Activated gamma-delta T cell treated with anti-CD3 and anti-CD28 coated beads, Interleukin-2, amount 50 U/mL, for 16 hours (primary cell): ENCODE data around the gene KCTD4.

Source experiments
- DNase-seq: peaks from one replicate; pipeline ENCODE4 v3.0.0-alpha.2; 2020; ENCODE audit warnings: low read depth

The KCTD4 gene

DNA sequence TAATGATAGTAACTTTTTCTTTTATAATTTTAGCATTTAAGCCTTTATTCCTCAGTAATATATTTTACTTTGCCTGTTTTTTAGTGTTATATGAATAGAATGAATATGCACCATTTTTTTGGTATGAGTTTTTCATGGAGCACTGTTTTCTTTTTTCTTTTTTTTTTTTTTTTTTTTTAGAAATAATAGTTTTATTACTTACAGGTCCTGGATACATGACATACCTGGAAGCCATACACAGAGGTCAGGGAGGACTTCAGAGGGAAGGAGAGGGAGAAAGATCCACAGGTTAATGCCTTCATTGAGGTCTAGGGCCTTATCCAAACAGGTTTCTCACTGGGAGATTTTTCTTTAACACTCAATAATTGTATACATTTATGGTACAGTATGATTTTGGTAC lies 26.4 kb downstream of the KCTD4 start:
- no peak for DNase-seq

DNA sequence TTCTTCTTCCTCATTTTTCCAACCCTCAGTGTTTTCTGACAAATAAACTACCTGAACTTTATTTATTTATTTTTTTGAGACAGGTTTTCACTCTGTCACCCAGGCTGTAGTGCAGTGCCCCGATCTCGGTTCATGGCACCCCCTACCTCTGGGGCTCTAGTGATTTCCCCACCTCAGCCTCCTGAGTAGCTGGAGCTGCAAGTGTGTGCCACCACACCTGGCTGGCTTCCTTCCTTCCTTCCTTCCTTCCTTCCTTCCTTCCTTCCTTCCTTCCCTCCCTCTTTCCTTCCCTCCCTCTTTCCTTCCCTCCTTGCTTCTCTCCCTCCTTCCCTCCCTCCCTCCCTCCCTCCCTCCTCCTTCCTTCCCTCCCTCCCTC lies 32.3 kb downstream of the KCTD4 start:
- DNase-seq: no peak

DNA sequence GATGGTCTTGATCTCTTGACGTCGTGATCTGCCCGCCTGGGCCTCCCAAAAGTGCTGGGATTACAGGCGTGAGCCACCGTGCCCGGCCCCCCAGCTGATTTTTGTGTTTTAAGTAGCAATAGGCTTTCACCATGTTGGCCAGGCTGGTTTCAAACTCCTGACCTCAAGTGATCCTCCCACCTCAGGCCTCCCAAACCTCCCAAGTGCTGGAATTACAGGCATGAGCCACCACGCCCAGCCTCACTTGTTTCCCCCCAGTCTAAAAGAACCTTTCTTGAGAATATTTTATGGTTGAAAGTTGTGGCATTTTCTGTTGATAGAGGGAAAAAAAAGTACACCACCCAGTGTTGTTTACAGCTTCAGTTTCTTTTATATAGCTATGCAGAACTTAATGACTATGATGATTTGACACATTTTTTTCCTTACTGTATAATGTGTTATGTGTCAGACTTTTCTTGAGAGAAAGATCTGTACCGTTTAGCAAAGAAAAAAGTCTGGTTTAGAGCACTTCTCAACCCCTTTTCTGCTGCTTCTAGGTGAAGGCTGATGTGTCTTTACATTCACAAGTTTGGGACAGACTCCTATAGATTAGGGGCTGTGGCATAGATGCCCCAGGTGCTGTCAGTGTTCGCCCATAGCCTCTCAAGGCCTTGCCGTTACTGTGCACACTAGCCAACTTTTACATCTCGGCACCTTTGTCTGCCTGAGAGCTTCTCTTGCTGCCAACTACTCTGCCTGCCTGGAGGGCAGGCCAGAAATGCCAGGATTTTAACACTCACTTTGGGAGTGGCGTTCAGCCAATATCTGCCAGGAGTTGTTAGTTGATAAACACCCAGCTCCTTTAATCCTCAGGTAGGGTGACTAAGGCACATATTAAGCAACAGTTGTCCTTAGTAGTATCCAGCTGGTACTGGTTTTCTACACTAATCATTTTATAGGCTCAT lies 33.0 kb downstream of the KCTD4 start:
- no peak for DNase-seq

DNA sequence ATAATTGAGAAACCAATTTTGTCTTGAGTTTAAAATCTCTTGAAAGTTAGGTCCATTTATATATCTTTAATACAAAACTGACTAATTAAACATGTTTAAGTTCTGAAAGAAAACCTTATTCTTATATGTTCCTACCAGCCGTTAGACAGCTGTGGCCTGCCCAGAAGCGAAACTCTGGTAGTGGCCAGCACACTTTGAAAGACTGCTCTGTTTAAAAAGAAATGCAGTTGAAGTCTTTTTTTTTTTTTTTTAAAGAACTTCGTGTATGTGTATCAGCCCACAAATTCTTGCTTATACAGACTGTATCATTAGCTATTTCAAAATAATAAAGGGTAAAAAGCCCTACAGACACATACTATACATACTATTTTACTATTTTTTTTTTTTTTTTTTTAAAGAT lies 34.0 kb downstream of the KCTD4 start:
- DNase-seq: no peak

DNA sequence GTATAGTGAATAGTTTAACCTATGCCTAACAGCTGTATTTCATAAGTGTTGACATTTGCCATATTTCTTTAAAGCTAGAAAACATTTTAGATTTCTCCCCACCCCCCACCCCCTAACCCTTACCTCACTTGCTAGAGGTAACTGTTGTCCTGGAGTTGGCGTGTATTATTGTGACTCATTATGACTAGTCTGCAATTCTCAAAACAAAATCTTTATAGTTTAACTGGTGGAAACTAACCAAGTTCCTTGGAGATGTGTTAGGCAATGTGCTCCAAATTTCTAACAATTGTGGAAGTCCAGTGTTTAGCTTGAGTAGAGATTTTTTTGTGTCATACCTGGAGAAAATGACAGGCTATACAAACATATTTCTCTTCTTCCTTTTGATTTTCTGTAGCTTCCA lies 38.0 kb downstream of the KCTD4 start:
- DNase-seq: no peak

DNA sequence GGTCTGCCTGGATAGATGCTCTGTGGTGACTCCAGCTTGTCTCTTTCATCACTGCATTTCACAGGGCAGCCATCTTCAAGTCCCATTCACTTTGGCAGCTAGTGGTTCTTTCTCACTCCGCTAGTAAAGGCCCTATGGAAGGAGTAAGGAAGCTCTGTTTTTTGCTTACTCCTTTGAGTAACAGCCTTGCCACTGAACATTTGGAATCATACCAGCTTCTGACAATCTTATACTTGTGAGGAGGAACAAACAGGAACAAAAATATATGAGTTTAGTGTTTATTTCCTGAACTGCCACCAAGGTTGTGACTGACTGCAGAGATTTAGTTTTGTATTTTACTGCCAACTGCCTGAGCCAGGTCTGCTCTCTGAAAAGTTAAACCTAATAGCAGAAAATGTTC lies 38.7 kb downstream of the KCTD4 start:
- DNase-seq: no peak

DNA sequence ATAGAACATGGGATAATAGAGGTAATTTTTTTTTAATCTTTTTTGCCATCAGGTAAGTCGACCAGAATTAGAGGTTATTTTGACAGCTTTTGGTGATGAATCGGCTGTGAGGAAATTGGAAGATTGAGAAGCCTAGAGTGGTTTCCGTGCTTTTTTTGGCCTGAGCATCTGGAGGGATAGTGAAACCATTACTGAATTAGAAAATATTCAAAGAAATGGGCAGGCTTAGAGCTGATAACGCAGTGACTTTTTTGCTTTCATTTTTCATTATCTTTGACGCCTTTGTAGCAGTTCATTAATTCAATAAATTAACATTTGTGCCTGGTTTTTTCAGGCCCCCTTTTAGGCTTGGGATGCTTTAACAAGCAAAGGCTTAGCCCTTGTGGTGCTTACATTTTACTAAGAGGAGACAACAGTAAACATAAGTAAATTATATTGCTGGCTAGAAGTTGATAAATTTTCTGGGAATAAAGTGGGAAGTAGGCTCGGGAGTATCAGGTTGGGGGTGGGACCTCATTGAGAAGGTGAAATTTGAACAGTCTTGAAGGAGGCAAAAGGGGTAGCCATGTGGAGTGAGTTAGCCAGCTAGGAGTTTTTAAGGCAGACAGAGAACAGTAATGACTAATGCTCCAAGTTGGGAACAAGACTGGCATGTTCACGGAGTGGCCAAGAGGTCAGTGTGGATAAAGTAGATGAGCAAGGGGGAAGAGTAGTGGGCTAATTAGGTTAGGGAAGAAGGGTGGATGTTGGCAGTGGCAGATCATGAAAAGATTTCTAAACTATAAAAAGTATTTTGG lies 44.1 kb downstream of the KCTD4 start:
- DNase-seq: no peak

DNA sequence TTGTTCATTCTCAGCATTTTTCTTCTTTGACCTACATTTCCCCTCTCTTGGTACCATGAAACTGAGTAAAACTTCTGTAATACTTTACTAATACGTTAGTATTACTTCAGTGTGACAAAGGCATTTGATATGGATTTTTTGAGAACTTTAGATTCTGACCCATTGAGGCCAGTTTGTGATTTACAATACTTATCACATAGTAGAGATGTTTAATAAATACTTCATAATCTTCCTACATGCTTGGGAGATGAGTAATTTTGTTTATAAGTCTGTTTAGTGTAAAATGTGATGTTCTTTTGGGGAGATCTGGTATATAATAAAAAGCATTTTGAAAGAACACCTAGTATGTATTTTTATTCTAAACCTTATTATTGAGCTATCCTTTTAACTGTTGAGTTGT lies 50.9 kb downstream of the KCTD4 start:
- DNase-seq: no peak

DNA sequence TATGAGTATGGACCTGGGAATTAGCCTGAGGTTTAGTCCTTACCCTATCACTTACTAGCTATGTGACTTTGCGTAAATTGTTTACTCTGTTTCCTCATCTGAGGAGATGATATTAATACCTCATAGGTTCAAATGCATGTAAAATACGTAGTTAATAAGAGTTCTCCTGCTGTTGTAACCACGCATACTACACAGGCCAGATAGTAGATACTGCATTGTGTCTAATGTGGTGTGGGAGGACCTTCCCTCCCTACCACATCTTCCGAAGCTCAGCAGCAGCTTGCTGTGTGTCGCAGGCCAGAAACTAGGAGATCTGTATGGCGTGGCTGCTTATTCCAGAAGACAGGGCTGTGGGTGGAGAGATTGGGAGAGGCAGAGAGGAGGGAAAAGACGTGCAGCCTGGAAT lies 57.5 kb downstream of the KCTD4 start:
- DNase-seq: no peak
